ENCODE measurements around the gene SLC27A4.
A peak's percentile ranks its signal among the peaks of the same experiment; 100 is the strongest.

The SLC27A4 gene

DNA sequence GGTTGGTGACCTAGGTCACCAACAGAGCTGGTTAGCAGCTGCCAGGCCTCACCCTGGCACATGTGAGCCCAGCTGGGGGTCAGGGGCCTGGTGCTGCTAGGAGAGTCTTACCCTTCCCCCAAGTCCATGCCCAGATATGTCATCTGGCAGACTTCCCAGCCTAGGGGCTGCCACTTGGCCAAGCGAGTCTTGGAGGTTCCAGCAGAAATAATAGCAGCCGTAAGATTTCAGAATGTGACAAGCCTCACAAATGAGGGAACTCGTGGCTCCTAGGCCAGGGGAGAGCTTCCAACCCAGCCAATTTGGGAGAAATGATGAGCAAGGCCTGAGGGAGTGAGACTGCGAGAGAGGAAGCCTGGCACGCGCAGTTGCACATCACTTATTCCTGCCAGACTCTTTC lies 41.9 kb downstream of the SLC27A4 start:
- H3K4me3 ChIP-seq (ENCODE audit: low read depth, low read length), result no peak overlapping the region
- peaks cover 0 to 59% of the 10 kb centered on the region in 2 experiments; a peak in 2 of 3 replicates for H3K36me3 ChIP-seq (ENCODE audit: control insufficient read depth in 2 of 2, insufficient read depth in 1 of 2, low read length in 2 of 2)
- H3K9me3 ChIP-seq (ENCODE audit: control insufficient read depth, insufficient read depth, low read depth, low read length), result no peaks in the 10 kb centered on the region
- no peak for TF ChIP-seq ZNF423 (tag by site-specific recombination; IDR thresholded peaks at IDR 0.05)
- TF ChIP-seq ZNF768 (tag by site-specific recombination; IDR thresholded peaks at IDR 0.05), result no peak
- no peak for TF ChIP-seq ZNF394 (tag by site-specific recombination; IDR thresholded peaks at IDR 0.05; ENCODE audit: borderline replicate concordance)
- CTCF ChIA-PET, result interaction anchor here (1.0 kb wide), 1 partner anchor 20 kb away, joined by 3 read pairs; no protein-coding TSS in a partner anchor
- H3K27ac ChIP-seq (ENCODE audit: extremely low read depth, low read depth, low read length), result no peak overlapping the region
- POLR2A ChIA-PET, result interaction anchor here (1.0 kb wide), 1 partner anchor 11 kb away, joined by 5 read pairs; the partner anchor contains the start of gene URM1
- H3K4me1 ChIP-seq (ENCODE audit: control insufficient read depth, insufficient read depth, low read length), result no peaks in the 10 kb centered on the region

DNA sequence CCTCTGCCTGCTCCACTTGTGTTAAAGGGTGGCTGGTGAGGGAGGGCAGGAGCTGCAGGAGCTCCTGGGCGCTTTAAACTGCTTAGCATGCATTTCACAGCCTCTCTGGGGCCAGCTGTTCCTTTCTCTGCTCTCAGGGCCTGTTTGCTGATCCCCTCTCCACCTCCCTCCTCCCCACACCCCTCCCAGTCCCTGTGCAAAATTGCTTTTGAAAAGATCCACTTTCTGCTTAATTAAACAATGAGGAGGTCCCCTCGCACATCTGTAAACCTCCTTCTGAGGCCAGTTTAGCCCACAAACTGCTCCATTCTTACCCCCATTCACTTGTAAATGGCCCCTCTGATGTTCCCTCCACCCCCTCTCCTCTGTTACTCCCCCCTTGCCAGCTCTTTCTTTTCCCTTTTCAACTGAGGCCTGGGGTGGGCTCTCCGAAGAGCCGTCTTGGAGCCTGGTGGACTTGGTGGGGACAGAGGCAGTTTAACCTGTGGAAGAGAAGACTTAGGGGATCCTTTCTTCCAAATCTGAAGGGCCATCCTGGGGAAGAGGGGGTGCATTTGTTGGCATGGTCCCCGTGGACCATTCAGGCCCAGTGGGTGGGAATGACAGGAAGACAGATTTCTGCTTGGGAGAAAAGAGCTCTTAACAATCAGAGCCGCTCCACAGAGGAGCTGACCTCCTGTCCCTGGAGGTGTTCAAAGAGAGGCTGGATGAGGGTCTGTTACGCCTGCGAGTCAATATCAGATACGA lies 42.9 kb downstream of the SLC27A4 start:
- Histone ChIP-seq H3K9me3 (ENCODE audit: control insufficient read depth, insufficient read depth, low read depth, low read length) (no peaks in the 10 kb centered on the region), H3K36me3 (ENCODE audit: control insufficient read depth in 2 of 2, insufficient read depth in 1 of 2, low read length in 2 of 2) (peaks cover 0 to 64% of the 10 kb centered on the region in 2 experiments; a peak in 2 of 3 replicates), H3K27ac (ENCODE audit: extremely low read depth, low read depth, low read length) (no peak overlapping the region), H3K4me3 (ENCODE audit: low read depth, low read length) (no peak overlapping the region), H3K4me1 (ENCODE audit: control insufficient read depth, insufficient read depth, low read length) (no peaks in the 10 kb centered on the region)
- TF ChIP-seq ZNF623 (tag by site-specific recombination; IDR thresholded peaks at IDR 0.05), result no peak
- TF ChIP-seq ZNF341 (tag by site-specific recombination; IDR thresholded peaks at IDR 0.05; ENCODE audit: low read depth), result peak; percentile 35
- ChIA-PET POLR2A (interaction anchor here (0.8 kb wide), 1 partner anchor 12 kb away, joined by 5 read pairs; the partner anchor contains the start of gene URM1), CTCF (interaction anchor here (1.0 to 2.2 kb wide), 3 partner anchors 21 to 37 kb away, joined by 3 to 10 read pairs (median 3); no protein-coding TSS in a partner anchor)

DNA sequence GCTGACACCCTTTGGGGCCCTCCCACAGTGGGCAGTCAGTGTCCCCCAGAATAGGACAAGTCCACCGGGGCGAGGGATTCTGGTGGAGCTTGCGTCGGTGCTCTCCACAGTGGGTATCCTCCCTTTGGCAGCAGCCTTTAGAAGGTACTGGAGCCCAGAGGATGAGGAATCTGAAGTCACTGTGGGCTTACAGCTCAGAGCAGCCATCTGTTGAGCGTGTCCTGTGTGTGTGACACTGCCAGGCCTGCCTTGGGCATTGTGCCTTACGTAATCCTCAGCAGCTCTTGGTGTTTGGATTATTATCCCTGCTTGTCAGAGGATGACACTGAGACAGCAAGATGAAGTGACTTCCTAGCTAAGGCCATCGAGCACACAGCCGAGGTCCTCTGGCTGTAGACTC lies 43.5 kb downstream of the SLC27A4 start:
- Histone ChIP-seq H3K4me3 (ENCODE audit: low read depth, low read length) (no peak overlapping the region), H3K9me3 (ENCODE audit: control insufficient read depth, insufficient read depth, low read depth, low read length) (no peaks in the 10 kb centered on the region), H3K4me1 (ENCODE audit: control insufficient read depth, insufficient read depth, low read length) (no peaks in the 10 kb centered on the region), H3K27ac (ENCODE audit: extremely low read depth, low read depth, low read length) (no peak overlapping the region), H3K36me3 (ENCODE audit: control insufficient read depth in 2 of 2, insufficient read depth in 1 of 2, low read length in 2 of 2) (peaks cover 0 to 66% of the 10 kb centered on the region in 2 experiments; a peak in 2 of 3 replicates)
- ChIA-PET POLR2A (interaction anchor here (0.6 to 0.8 kb wide), 2 partner anchors 11 to 12 kb away, joined by 5 read pairs; partner anchors contain the start of gene URM1), CTCF (interaction anchor here (1.1 to 2.2 kb wide), 3 partner anchors 23 to 36 kb away, joined by 3 to 10 read pairs (median 9); no protein-coding TSS in a partner anchor)
- no peak for TF ChIP-seq ZNF596 (tag by site-specific recombination; IDR thresholded peaks at IDR 0.05)
- TF ChIP-seq, protein P1, sequence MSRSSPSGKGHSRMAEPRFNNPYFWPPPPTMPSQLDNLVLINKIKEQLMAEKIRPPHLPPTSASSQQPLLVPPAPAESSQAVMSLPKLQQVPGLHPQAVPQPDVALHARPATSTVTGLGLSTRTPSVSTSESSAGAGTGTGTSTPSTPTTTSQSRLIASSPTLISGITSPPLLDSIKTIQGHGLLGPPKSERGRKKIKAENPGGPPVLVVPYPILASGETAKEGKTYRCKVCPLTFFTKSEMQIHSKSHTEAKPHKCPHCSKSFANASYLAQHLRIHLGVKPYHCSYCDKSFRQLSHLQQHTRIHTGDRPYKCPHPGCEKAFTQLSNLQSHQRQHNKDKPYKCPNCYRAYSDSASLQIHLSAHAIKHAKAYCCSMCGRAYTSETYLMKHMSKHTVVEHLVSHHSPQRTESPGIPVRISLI (tag by site-specific recombination; IDR thresholded peaks at IDR 0.05), result no peak
- no peak for TF ChIP-seq ZBTB17 (tag by site-specific recombination; IDR thresholded peaks at IDR 0.05)

DNA sequence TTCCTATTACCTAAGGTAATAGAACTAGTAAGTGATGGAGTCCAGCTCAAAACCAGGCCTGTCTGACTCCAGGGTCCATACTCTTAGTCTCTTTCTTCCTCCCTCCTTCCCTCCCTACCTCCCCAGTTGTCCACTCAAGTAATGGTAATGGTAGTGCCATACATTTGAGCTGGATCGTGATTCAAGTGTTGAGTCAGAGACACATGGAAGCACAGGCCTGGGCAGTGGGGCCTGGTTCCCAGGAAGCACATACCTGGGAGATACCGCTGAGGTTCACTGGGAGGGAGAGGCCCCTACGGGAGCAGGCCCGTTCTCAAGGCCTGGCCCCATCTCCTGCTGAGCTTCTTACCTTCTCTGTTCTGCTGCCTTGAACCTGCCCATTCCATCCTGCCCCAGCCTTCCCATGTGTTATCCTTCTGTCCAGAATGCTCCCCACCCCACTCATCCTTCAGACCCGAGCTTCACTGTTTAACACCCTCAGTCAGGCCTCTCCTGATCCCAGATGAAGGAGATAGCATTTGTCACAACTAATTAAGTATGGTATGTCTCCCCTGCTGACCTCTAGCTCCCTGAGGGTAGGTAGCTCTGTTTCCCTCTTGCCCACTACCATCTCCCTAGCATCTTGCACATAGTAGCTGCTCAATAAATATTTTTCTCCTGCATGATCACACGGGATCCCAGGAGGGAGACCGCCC lies 44.6 kb downstream of the SLC27A4 start:
- no peak overlapping the region for H3K4me3 ChIP-seq (ENCODE audit: low read depth, low read length)
- ChIA-PET POLR2A (interaction anchor here (2.8 kb wide), 1 partner anchor 14 kb away, joined by 7 read pairs; the partner anchor contains the start of gene URM1), CTCF (interaction anchor here (0.6 to 2.2 kb wide), 4 partner anchors 23 to 1092 kb away, joined by 3 to 10 read pairs (median 6); no protein-coding TSS in a partner anchor)
- H3K27ac ChIP-seq (ENCODE audit: extremely low read depth, low read depth, low read length), result no peak overlapping the region
- no peaks in the 10 kb centered on the region for H3K9me3 ChIP-seq (ENCODE audit: control insufficient read depth, insufficient read depth, low read depth, low read length)
- no peaks in the 10 kb centered on the region for H3K4me1 ChIP-seq (ENCODE audit: control insufficient read depth, insufficient read depth, low read length)
- TF ChIP-seq ZNF664 (tag by site-specific recombination; IDR thresholded peaks at IDR 0.05), result peak; percentile 70
- TF ChIP-seq, protein P2, sequence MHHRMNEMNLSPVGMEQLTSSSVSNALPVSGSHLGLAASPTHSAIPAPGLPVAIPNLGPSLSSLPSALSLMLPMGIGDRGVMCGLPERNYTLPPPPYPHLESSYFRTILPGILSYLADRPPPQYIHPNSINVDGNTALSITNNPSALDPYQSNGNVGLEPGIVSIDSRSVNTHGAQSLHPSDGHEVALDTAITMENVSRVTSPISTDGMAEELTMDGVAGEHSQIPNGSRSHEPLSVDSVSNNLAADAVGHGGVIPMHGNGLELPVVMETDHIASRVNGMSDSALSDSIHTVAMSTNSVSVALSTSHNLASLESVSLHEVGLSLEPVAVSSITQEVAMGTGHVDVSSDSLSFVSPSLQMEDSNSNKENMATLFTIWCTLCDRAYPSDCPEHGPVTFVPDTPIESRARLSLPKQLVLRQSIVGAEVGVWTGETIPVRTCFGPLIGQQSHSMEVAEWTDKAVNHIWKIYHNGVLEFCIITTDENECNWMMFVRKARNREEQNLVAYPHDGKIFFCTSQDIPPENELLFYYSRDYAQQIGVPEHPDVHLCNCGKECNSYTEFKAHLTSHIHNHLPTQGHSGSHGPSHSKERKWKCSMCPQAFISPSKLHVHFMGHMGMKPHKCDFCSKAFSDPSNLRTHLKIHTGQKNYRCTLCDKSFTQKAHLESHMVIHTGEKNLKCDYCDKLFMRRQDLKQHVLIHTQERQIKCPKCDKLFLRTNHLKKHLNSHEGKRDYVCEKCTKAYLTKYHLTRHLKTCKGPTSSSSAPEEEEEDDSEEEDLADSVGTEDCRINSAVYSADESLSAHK (tag by site-specific recombination; IDR thresholded peaks at IDR 0.05), result no peak
- peaks cover 0 to 73% of the 10 kb centered on the region in 2 experiments; a peak in 1 of 3 replicates for H3K36me3 ChIP-seq (ENCODE audit: control insufficient read depth in 2 of 2, insufficient read depth in 1 of 2, low read length in 2 of 2)

Measured in HEK293 (cell line).